ENCODE results near the gene NCAM1.

Gene NCAM1

DNA sequence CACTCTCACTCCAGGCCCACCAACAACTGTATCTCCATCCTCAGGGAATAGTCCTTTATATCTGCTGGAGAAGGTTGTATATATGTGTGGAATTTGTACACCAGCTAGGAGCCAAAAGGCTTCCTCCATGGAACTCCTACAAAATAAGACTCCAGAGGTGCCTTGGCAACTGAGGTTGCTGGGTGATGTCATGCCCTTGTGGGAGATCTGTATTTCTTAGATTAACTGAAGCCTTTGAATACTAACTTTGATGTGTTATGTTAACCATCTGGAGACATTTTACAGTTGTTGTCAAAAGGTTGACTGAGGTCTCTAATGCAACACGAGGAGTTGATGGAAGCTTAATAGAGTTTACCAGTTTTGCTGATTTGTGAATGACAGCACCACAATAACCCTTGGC, 213.7 kb downstream of the NCAM1 start:
- DNase-seq, result no peak

- no peak for DNase-seq
Observed at GRCh38 chr11:113176599-113177360, 215.6 kb downstream of the NCAM1 start.

GRCh38 chr11:113177671-113178070, 216.5 kb downstream of the NCAM1 start:
- DNase-seq, result no peak

GRCh38 chr11:113178381-113179070, 217.3 kb downstream of the NCAM1 start:
- no peak for DNase-seq

- DNase-seq, result no peak
Observed at GRCh38 chr11:113179181-113179704, 218.0 kb downstream of the NCAM1 start.

DNA sequence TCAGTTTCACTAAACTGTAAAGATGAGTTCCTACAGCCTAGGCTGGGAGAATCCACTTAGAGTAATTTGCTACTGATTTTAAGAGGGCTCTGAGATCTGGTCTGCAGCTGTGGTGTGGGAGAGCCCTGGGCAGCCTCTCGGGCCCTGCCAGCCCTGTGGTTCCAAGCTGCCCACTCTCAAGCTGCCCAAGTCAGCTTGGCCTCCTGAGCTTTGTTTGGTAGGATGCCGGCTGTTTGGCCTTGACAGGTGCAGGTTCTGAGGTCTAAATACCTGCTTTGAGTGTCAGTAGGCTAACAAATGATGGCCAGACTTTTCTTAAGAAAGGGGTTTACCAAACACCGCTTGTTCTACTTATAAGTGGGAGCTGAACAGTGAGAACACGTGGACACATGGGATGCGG, 219.9 kb downstream of the NCAM1 start:
- no peak for DNase-seq

- no peak for DNase-seq
Observed at GRCh38 chr11:113182288-113182687, 221.1 kb downstream of the NCAM1 start.

GRCh38 chr11:113184498-113184897, 223.3 kb downstream of the NCAM1 start:
- no peak for DNase-seq

GRCh38 chr11:113188371-113188834, 227.2 kb downstream of the NCAM1 start:
- DNase-seq, result no peak

DNA sequence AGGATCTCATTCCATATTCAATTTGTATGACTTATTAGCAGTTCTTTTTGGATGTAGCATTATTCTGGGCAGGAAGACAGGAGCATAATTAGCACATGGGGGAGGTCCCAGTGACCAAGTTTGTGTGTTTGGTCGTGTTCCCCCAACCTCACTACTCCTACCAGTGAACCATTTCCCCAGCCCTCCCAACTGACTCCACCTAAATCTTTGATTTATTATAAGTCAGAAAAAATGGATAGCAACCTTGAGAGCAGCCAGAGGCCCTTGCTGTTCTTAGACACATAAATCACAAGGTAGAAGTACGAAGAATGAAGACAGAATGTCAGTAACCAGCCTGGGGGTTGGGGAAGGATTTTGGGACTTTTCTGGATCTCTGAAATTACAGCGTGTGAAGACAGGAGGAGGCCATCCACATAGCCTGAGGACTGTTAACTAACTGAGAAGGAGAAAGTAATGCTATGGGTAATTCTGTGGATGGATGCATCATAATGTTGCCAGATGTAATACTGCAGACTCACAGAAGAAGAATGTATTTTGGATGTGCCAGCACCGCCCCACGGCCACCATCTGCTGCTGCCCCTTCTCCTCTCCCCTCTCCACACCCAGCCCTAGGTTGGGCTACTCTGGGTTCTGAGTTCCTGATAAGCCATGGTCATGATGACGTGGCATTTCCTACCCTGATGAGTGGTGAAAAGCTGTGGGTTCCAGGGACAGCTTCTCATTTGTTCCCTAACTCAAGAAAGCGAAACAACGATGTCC, 228.9 kb downstream of the NCAM1 start:
- DNase-seq, result no peak

DNA sequence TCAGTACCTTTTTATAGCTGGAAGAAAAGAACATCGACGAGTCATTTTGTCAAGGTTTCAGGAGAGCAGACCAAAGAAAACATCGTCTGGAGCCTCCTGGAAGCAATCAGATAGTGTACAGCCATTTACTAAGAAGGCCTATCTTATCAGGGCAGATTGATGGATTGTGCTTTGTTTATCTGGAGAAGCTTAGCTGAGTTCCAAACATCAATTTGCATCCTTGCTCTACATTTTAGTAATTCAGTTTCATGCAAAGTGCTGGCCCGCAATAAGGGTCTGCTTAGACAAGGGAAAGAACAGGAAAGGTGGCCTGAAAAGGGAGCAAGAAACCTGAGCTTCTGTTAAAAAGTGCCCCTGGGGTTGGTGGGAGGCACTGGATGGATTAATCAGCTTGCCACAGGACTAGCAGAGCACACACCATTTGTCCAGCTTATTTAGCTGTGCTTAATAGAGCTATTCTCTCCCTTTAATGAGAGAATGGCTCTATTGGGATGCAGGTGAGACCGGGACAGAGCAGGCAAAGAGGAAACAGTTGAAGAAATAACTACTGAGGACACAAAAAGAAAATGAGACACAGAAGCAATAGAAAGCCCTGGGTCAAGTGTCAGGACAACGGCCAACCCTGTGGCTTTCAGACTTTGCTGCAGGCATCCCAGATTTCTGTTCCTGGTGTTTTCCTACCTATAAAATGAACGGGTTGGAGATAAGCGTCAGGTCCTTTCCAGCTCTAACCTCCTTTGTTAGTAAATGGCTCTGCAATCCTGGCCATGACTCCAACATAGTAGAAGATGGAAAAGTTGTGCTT, 231.1 kb downstream of the NCAM1 start:
- no peak for DNase-seq

DNA sequence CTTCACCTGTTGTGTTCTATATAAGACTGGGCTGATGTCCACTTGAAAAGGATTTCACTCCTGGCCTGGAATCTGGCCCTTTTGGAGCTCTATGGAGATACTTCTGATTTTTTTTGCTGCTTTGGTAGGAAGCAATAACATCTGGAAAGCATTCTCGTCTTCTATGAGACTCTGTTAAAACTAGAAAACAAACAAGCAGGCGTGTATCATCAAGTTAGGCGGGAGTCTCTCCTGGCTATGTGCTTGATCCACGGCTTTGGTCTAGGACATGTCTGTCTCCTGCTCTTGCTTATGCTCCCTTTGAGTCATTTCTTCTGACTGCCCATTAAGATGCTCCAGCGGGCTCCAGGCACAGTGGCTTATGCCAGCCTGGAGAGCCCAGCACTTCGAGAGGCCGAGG, 231.8 kb downstream of the NCAM1 start:
- no peak for DNase-seq

GRCh38 chr11:113193946-113194345, 232.7 kb downstream of the NCAM1 start:
- no peak for DNase-seq

DNA sequence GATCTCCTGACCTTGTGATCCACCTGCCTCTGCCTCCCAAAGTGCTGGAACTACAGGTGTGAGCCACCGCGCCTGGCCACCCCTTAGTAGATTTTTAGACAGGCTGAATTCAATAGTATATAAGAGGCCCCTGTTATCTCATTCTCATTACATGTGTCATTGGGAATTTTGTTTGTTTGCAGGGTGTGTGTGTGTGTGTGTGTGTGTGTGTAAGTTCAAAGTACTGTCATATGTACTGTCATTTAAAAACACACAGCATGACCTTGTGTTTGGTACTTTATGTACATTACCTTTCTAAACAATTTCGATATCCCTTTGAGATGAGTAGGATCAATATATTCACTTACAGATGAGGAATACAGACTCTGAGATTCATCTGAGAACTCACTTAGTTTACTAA, 234.5 kb downstream of the NCAM1 start:
- DNase-seq, result no peak

- DNase-seq, result no peak
Observed at GRCh38 chr11:113197446-113197845, 236.2 kb downstream of the NCAM1 start.

- DNase-seq, result no peak
Observed at GRCh38 chr11:113198972-113199661, 237.9 kb downstream of the NCAM1 start.

DNA sequence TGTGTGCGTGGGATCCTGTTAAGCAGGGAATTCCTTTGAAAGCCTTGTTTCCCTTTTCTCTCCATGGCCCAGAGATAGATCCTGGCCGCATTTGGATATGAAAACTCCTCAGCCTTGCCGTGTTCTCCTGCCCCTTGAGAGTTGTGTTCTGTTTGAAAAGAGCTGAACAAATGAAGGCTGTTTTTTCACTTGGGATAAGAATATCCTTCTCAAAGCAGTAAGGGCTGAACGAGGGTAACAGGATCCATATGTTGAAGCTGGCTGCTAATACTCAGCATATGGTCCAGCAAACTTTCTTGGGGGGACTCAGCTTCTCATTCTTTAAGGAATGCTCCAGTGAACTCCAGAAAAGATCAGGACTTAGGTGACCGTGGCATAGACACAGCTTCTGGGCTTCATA, 238.6 kb downstream of the NCAM1 start:
- no peak for DNase-seq

GRCh38 chr11:113201054-113201818, 240.0 kb downstream of the NCAM1 start:
- no peak for DNase-seq

DNA sequence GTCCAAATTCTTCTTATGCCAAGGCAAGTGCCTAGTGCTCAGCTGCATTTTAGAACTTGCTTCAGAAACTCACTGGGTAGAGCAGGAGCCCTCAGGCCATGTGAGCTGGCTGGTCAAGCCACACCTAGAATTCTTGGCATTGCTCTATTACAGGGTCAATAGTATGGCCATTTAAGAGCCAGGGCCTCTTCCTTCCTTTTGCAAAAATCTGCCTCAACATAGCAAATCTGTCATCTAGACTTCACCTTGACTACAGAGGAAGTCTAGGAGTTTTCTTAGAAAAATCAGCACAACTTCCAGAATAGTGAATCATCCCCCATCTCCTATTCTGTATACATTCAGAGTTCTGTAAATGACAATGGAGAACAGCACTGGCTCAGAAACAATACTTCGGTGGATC, 241.2 kb downstream of the NCAM1 start:
- DNase-seq, result no peak

GRCh38 chr11:113203141-113203753, 242.0 kb downstream of the NCAM1 start:
- DNase-seq, result no peak

DNA sequence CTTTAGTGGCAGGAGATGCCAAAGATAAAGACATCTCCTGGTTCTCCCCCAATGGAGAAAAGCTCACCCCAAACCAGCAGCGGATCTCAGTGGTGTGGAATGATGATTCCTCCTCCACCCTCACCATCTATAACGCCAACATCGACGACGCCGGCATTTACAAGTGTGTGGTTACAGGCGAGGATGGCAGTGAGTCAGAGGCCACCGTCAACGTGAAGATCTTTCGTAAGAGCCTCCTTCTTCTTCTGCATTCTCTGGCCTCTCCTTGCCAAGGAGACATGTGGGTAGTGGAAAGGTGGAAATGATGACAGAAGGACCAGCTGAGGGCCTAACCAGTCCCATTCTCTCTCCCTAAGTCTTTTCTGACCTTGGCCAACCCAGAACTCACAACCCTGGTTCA, 243.1 kb downstream of the NCAM1 start:
- no peak for DNase-seq

Data from NCI-H524 treated with DMSO at 0.1 percent for 48 hours (cell line).